CD14-positive monocyte (primary cell): ENCODE results near the gene ST3GAL3. TPM values are rescaled to one million over a fixed set of nuclear protein-coding genes. Genes with fewer than 3 reads are reported as not detected.

Experiments used
- DNase-seq, 3 donors: peaks; one replicate each; pipeline ENCODE4 v3.0.0-alpha.2; 2011 to 2022
- H2AFZ ChIP-seq: 2 replicates; pipeline ENCODE4 v1.6.0; 2012; ENCODE audit warnings: mild to moderate bottlenecking, low read depth, low read length, inconsistent platforms; ENCODE audit not compliant: insufficient read depth, poor library complexity, severe bottlenecking
- H3K27ac ChIP-seq, 2 donors: 1 replicate in 1 of 2; 2 replicates in 1 of 2; pipeline ENCODE4 v1.5.1; 2012 to 2013; ENCODE audit warnings: low read length in 2 of 2, control low read depth in 1 of 2, inconsistent platforms in 1 of 2, low read depth in 1 of 2, mild to moderate bottlenecking in 1 of 2
- H3K27me3 ChIP-seq, 2 donors: one replicate each; pipeline versions ENCODE4 v1.6.0 to v1.6.1; 2011 to 2013; ENCODE audit warnings: low read length in 2 of 2; ENCODE audit not compliant: control insufficient read depth in 2 of 2, insufficient read depth in 2 of 2
- H3K36me3 ChIP-seq, 2 donors: replicated peaks in 1 of 2; 1 replicate in 1 of 2; 2 replicates in 1 of 2; pipeline versions ENCODE4 v1.5.1 to v1.6.1; 2012 to 2013; ENCODE audit warnings: low read length in 2 of 2, control low read depth in 1 of 2, inconsistent platforms in 1 of 2, mild to moderate bottlenecking in 1 of 2; ENCODE audit not compliant: insufficient read depth in 2 of 2, control insufficient read depth in 1 of 2
- H3K4me1 ChIP-seq, 2 donors: 1 replicate in 1 of 2; 2 replicates in 1 of 2; pipeline versions ENCODE4 v1.5.1 to v1.6.1; 2012 to 2013; ENCODE audit warnings: low read length in 2 of 2, control low read depth in 1 of 2, inconsistent platforms in 1 of 2, mild to moderate bottlenecking in 1 of 2, moderate library complexity in 1 of 2; ENCODE audit not compliant: insufficient read depth in 2 of 2, control insufficient read depth in 1 of 2
- H3K4me2 ChIP-seq: replicated peaks from 2 replicates; pipeline ENCODE3; 2012; ENCODE audit warnings: low read length, moderate library complexity, mild to moderate bottlenecking; ENCODE audit not compliant: poor library complexity, severe bottlenecking; ENCODE audit errors: extremely low read depth
- H3K4me3 ChIP-seq, 3 experiments: fragments of 200-600 bp in 1 of 3; sonication (generic) in 1 of 3; replicated peaks in 1 of 3; 1 replicate in 2 of 3; 2 replicates in 1 of 3; pipeline ENCODE4 v1.5.1; 2011 to 2013; ENCODE audit warnings: low read length in 3 of 3, mild to moderate bottlenecking in 3 of 3, control low read depth in 2 of 3, low read depth in 2 of 3, inconsistent platforms in 1 of 3, moderate library complexity in 1 of 3
- H3K79me2 ChIP-seq: 2 replicates; pipeline ENCODE4 v1.6.0; 2012; ENCODE audit warnings: mild to moderate bottlenecking, control low read depth, inconsistent platforms, low read length, moderate library complexity; ENCODE audit not compliant: insufficient read depth
- H3K9ac ChIP-seq: 2 replicates; pipeline ENCODE4 v1.6.0; 2017; ENCODE audit warnings: low read length, mild to moderate bottlenecking; ENCODE audit not compliant: insufficient read depth, poor library complexity, severe bottlenecking
- H3K9me3 ChIP-seq, 2 donors: replicated peaks in 1 of 2; 1 replicate in 1 of 2; 2 replicates in 1 of 2; pipeline versions ENCODE4 v1.5.1 to v1.6.1; 2012 to 2013; ENCODE audit warnings: low read length in 2 of 2, control low read depth in 1 of 2; ENCODE audit not compliant: control insufficient read depth in 1 of 2, insufficient read depth in 1 of 2
- H4K20me1 ChIP-seq: 2 replicates; pipeline ENCODE4 v1.6.0; 2012; ENCODE audit warnings: mild to moderate bottlenecking, low read length, control low read depth, moderate library complexity; ENCODE audit not compliant: insufficient read depth
- H3K27ac Mint-ChIP-seq, 7 donors: one replicate each; pipeline ENCODE4 v1.8.0; 2020; ENCODE audit warnings: mild to moderate bottlenecking in 7 of 7, mixed read lengths in 7 of 7, moderate library complexity in 6 of 7, inconsistent platforms in 2 of 7
- H3K27me3 Mint-ChIP-seq, 3 donors: one replicate each; pipeline ENCODE4 v1.8.0; 2021 to 2022; ENCODE audit warnings: low read depth in 3 of 3, mild to moderate bottlenecking in 3 of 3, mixed read lengths in 3 of 3, moderate library complexity in 3 of 3, inconsistent platforms in 1 of 3
- H3K36me3 Mint-ChIP-seq, 2 donors: one replicate each; pipeline ENCODE4 v1.8.0; 2020; ENCODE audit warnings: mixed read lengths in 2 of 2, inconsistent platforms in 1 of 2, mild to moderate bottlenecking in 1 of 2
- H3K4me1 Mint-ChIP-seq: one replicate; pipeline ENCODE4 v1.8.0; 2020; ENCODE audit warnings: mild to moderate bottlenecking, mixed read lengths
- H3K4me3 Mint-ChIP-seq, 2 donors: one replicate each; pipeline ENCODE4 v1.8.0; 2020; ENCODE audit warnings: mild to moderate bottlenecking in 2 of 2, mixed read lengths in 2 of 2, moderate library complexity in 1 of 2
- H3K9me3 Mint-ChIP-seq, 7 donors: one replicate each; pipeline ENCODE4 v1.8.0; 2020 to 2022; ENCODE audit warnings: mixed read lengths in 7 of 7, mild to moderate bottlenecking in 6 of 7, moderate library complexity in 6 of 7, inconsistent platforms in 2 of 7
- WGBS: methylation state at CpG from one replicate; pipeline ENCODE4 v1.1.5; 2013; ENCODE audit warnings: missing lambda C conversion rate; ENCODE audit not compliant: insufficient coverage; 5-methylcytosine and 5-hydroxymethylcytosine counted together
- intact Hi-C, 2 donors: fragments of 100-400 bp; cut with micrococcal nuclease; formaldehyde crosslinking; loops; one replicate each; pipeline versions ENCODE4 v1.15.0 to v1.15.1; 2023
- polyA plus RNA-seq, 3 donors: library from polyadenylated mRNA; depleted of rRNA in 1 of 3; unstranded in 2 of 3; stranded (reverse) in 1 of 3; fragments of 300-500 nt in 2 of 3; fragments of >200 nt in 1 of 3; fragmentation: Illumina TruSeq in 2 of 3; gene quantifications; 1 replicate in 2 of 3; 2 replicates in 1 of 3; pipeline ENCODE4 v1.2.3, GENCODE V29; 2012 to 2021
- TF ChIP-seq, protein P1 (sequence below): fragments of 200-600 bp; IDR thresholded peaks from one replicate; pipeline ENCODE4 v1.8.0; 2022; ENCODE audit warnings: antibody characterized with exemption, mild to moderate bottlenecking

Gene ST3GAL3
- polyA plus RNA-seq, 3 donors = 1.6 to 4.5 (median 2.1) TPM

DNA sequence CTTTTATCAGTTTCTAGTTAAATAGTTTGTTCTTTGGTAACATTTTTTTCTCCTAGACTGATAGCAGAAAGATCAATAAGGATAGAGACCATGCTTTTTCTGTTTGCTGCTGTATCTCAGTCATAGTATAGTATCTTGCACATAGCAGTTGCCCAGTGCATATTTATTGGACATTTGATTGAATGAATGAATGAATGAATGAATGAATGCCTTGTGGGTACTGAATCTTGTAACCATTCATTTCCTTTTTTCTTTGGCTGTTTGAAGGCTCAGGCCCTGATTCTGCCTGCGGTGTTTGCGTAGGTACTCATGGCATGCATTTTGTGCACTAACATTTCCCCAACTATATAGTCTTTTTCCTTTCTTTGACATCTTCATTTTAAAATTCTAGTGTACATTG is 83.9 kb downstream of the ST3GAL3 start:
- intact Hi-C loops = no loop called here
- no peaks in the 10 kb centered on the region for H3K9me3 ChIP-seq
- no peak overlapping the region for H3K4me3 ChIP-seq
- H3K4me1 ChIP-seq = peaks cover 14 to 29% of the 10 kb centered on the region in 2 donors
- H3K36me3 Mint-ChIP-seq = peaks cover 11 to 15% of the 10 kb centered on the region in 2 donors
- no peak overlapping the region for H3K27ac ChIP-seq
- H3K9ac ChIP-seq = no peak overlapping the region
- H3K27me3 ChIP-seq = no peaks in the 10 kb centered on the region
- TF ChIP-seq, protein P1, sequence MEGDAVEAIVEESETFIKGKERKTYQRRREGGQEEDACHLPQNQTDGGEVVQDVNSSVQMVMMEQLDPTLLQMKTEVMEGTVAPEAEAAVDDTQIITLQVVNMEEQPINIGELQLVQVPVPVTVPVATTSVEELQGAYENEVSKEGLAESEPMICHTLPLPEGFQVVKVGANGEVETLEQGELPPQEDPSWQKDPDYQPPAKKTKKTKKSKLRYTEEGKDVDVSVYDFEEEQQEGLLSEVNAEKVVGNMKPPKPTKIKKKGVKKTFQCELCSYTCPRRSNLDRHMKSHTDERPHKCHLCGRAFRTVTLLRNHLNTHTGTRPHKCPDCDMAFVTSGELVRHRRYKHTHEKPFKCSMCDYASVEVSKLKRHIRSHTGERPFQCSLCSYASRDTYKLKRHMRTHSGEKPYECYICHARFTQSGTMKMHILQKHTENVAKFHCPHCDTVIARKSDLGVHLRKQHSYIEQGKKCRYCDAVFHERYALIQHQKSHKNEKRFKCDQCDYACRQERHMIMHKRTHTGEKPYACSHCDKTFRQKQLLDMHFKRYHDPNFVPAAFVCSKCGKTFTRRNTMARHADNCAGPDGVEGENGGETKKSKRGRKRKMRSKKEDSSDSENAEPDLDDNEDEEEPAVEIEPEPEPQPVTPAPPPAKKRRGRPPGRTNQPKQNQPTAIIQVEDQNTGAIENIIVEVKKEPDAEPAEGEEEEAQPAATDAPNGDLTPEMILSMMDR = no peak
- H3K27ac Mint-ChIP-seq = no peak overlapping the region
- no peak for DNase-seq
- H3K4me2 ChIP-seq = no peak overlapping the region
- 90% methylated on average over 2 of the region's 2 CpGs for WGBS
- H3K27me3 Mint-ChIP-seq = peaks cover 0 to 3% (median 0%) of the 10 kb centered on the region in 3 donors
- H3K4me3 Mint-ChIP-seq = no peak overlapping the region
- peaks cover 0 to 2% (median 0%) of the 10 kb centered on the region in 7 donors for H3K9me3 Mint-ChIP-seq
- H3K36me3 ChIP-seq = no peaks in the 10 kb centered on the region
- peaks cover 36% of the 10 kb centered on the region for H3K4me1 Mint-ChIP-seq
- H3K79me2 ChIP-seq = peaks cover 7% of the 10 kb centered on the region
- H4K20me1 ChIP-seq = no peaks in the 10 kb centered on the region
- no peak overlapping the region for H2AFZ ChIP-seq

DNA sequence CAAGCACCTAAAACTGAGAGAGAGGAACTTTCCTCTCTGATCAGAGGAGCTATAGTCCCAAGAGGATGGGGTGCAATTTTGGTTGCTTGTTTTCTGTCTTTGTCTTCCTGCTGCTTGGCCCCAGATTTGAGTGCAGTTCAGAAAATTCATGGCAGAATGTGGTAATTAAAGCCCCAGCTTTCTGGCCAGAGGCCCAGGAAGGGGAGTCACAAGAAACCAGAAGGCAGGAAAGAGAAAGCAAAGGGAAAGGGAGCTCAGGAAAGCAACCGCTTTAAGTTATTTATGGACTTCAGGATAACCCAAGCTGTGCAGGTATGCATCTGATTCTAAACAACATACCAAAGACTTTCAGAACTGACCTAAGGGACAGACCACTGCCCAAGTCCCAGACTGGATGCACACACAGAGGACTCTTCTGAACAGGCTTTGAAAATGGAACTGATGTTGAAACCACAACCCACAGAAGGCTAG is 88.8 kb downstream of the ST3GAL3 start:
- Mint-ChIP-seq H3K27me3 (peaks cover 0 to 3% (median 0%) of the 10 kb centered on the region in 3 donors), H3K4me1 (peaks cover 68% of the 10 kb centered on the region), H3K9me3 (peaks cover 0 to 2% (median 0%) of the 10 kb centered on the region in 7 donors), H3K27ac (peak overlapping the region in 1 of 7 donors; percentile 47), H3K4me3 (peak overlapping the region in 1 of 2 donors; percentile 46), H3K36me3 (peaks cover 9 to 11% of the 10 kb centered on the region in 2 donors)
- Histone ChIP-seq H4K20me1 (no peaks in the 10 kb centered on the region), H3K27me3 (no peaks in the 10 kb centered on the region), H3K36me3 (no peaks in the 10 kb centered on the region), H3K9ac (no peak overlapping the region), H3K4me3 (peak overlapping the region in 1 of 3 experiments; percentile 8), H3K4me2 (no peak overlapping the region), H3K27ac (no peak overlapping the region), H2AFZ (no peak overlapping the region), H3K79me2 (peaks cover 16% of the 10 kb centered on the region), H3K9me3 (no peaks in the 10 kb centered on the region), H3K4me1 (peaks cover 34 to 55% of the 10 kb centered on the region in 2 donors)
- intact Hi-C loops = loop anchor here in 1 of 2 donors (5.0 kb wide), 1 partner anchor 36 kb away; no protein-coding TSS in a partner anchor
- TF ChIP-seq, protein P1 = no peak
- WGBS = no CpG with 5 or more reads among the region's 1 CpG
- no peak for DNase-seq
